Stimulated activated CD4-positive, alpha-beta T cell treated with anti-CD3 and anti-CD28 coated beads, TNF-alpha, amount 100 ng/mL, for 48 hours (primary cell): Measurements from ENCODE around the gene ABHD11.
"Not testable (repeated sequence)": the region's sequence is repeated elsewhere in the genome, so short reads cannot be mapped to it uniquely, and the experiment has no call there.

ENCODE experiments used
- DNase-seq, 3 donors: peaks; one replicate each; pipeline ENCODE4 v3.0.0-alpha.2; 2020; ENCODE audit warnings: low read depth in 3 of 3

Gene ABHD11

GRCh38 chr7:73738612-73739386, at the start of gene ABHD11:
ABHD11 (minus strand) TSS chr7:73738802; CDS start chr7:73738770, 32 bp downstream.
- peak; percentile 96 to 99 (median 99) for DNase-seq

- not testable (repeated sequence) for DNase-seq
Observed at GRCh38 chr7:73787786-73788048, 49.1 kb upstream of the ABHD11 start.

GRCh38 chr7:73786588-73786987, 48.0 kb upstream of the ABHD11 start:
- DNase-seq = no peak

GRCh38 chr7:73779517-73779916, 40.9 kb upstream of the ABHD11 start:
- no peak for DNase-seq

- DNase-seq = no peak
Observed at GRCh38 chr7:73778801-73779389, 40.3 kb upstream of the ABHD11 start.

GRCh38 chr7:73774923-73775322, 36.3 kb upstream of the ABHD11 start:
- DNase-seq = no peak

GRCh38 chr7:73773700-73774517, 35.3 kb upstream of the ABHD11 start:
- DNase-seq = no peak

- DNase-seq = no peak
Observed at GRCh38 chr7:73770860-73771670, 32.5 kb upstream of the ABHD11 start.

GRCh38 chr7:73770002-73770859, 31.6 kb upstream of the ABHD11 start, which contains the start of gene CLDN3:
CLDN3 (minus strand) TSS chr7:73770270; CDS start chr7:73770049, 221 bp downstream.
- DNase-seq = peak in 1 of 3 donors; percentile 10

- no peak for DNase-seq
Observed at GRCh38 chr7:73769481-73770001, 30.9 kb upstream of the ABHD11 start.

- no peak for DNase-seq
Observed at GRCh38 chr7:73768641-73769480, 30.3 kb upstream of the ABHD11 start.

- DNase-seq = no peak
Observed at GRCh38 chr7:73766556-73767229, 28.1 kb upstream of the ABHD11 start.

- no peak for DNase-seq
Observed at GRCh38 chr7:73762659-73762999, 24.0 kb upstream of the ABHD11 start.

- DNase-seq = no peak
Observed at GRCh38 chr7:73761854-73762658, 23.5 kb upstream of the ABHD11 start.

- no peak for DNase-seq
Observed at GRCh38 chr7:73758581-73759138, 20.1 kb upstream of the ABHD11 start.

- no peak for DNase-seq
Observed at GRCh38 chr7:73749931-73750776, 11.6 kb upstream of the ABHD11 start.

- no peak for DNase-seq
Observed at GRCh38 chr7:73746378-73746777, 7.8 kb upstream of the ABHD11 start.
